SIG-M5 treated with dmso at 0.1 percent for 504 hours (cell line): ENCODE data around the gene COG7.

Experiments used
- DNase-seq: peaks from one replicate; lab custom pipeline; 2025; ENCODE audit not compliant: unreplicated experiment; lab: John Stamatoyannopoulos, UW

The COG7 gene

DNA sequence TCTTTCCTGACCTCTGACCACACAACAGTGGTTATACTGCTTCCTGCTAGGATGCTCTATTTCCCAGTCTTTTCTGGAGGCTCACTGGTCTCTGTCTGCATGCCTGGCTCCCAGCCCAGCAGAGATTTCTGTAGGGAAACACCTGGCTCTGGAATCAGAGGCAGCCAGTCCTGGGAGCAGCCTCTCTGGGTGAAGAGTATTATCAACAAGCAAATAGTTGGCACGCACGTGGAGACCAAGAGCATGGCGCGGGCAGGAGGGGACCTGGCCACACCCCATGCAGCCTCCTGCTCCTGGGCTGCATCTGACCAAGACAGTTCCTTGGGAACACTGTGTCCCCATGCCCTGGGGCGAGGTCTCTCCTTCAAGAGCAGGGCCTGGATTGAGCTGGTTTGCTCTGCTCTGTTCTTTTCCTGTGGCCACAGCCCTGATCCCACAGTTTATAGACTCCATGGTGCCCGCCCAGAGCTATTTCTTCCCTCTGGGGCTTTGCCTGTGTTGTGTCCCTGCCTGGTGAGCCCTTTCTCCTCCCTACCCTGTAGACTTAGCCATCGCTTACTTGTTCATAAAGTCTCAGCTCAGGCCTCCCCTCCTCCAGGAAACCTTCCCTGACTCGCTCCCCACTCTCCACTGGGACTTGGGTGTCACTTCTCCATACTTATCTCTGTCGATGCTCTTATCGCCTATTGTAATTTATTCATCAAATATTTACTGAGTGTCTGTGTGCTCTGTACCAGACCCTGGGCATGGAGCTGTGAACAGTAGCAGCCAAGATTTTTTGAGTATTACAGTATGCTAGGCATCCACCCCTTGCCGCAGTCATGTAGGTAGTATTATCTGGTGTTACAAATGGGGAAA, 90.3 kb downstream of the COG7 start:
- no peak for DNase-seq

DNA sequence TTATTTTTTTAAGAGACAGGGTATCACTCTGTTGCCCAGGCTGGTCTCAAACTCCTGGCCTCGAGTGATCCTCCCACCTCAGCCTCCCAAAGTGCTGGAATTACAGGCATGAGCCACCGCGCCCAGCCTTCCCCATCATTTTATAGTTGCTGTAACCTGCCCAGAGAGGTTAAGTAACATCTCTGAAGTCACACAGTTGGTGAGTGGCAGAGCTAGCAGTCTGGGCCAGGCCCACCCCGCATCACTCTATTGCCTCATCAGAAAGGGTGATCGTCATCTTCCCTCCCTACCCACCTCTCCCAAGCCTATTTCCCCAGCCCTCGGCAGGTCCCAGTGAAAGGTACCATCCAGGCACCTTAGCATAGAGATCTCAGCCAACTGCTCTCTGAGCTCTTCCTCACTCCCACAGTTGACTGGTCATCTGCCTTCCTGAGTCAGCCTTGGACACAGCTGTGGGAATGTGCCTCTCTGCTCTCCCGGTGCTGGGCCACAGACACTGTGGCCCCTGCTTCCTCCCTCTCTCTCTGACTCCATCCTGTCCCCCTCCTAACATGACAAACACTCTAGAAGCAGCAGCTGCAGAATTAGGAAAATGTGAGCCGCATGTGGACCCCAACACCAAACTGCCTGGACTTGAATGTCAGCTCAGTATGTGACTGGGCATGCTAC, 93.8 kb downstream of the COG7 start:
- DNase-seq = no peak

GRCh38 chr16:23357761-23358290, 95.2 kb downstream of the COG7 start:
- DNase-seq = no peak

- no peak for DNase-seq
These were observed 96.0 kb downstream of the COG7 start for GRCh38 chr16:23356941-23357340.

GRCh38 chr16:23355106-23355670, 97.8 kb downstream of the COG7 start:
- DNase-seq = no peak

DNA sequence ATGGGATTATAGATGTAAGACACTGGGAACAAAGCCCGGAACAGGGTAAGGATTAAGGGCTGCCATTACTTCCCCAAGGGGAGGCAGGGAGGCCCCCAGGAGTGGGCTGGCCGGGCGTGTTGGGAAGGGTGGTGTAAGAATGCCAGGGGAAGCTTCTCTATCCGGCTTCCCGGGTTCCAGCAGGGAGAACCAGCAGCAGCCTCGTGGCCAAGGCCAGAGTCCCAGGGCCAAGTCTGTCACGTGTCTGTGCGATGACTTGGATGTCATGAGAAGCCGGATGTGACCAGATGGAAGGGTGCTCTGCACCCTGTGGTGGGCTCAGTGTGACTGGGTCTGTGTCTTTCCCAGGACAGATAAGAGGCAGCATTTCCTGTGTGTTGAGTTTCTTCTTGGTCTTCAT, 98.7 kb downstream of the COG7 start:
- no peak for DNase-seq

- DNase-seq = no peak
These were observed 99.5 kb downstream of the COG7 start for GRCh38 chr16:23353440-23353839.

GRCh38 chr16:23351360-23351759, 101.6 kb downstream of the COG7 start:
- DNase-seq = no peak

DNA sequence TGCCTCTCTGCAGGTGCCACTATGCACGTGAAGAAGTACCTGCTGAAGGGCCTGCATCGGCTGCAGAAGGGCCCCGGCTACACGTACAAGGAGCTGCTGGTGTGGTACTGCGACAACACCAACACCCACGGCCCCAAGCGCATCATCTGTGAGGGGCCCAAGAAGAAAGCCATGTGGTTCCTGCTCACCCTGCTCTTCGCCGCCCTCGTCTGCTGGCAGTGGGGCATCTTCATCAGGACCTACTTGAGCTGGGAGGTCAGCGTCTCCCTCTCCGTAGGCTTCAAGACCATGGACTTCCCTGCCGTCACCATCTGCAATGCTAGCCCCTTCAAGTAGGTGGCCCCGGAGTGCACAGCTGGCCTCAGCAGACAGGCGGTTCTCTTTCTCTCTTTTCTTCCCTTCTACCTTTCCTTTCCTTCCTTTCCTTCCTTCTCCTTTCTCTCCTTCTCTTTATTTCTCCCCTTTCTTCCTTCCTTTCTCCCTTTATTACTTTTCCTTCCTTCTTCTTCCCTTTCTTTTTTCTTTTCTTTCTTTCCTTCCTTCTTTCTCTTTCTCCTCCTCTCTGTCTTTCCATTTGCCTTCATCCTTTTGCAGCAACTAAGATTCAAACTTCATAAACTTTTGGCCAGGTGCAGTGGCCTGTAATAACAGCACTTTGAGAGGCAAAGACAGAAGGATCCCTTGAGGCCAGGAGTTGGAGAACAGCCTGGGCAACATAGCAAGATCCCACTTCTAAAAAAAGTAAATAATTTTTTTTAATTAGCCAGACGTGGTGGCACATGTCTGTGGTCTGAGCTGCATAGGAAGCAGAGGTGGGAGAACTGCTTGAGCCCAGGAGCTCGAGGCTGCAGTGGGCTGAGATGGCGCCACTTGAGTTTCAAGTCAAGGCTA, 104.2 kb downstream of the COG7 start:
- DNase-seq = no peak

GRCh38 chr16:23345237-23345636, 107.8 kb downstream of the COG7 start:
- DNase-seq = no peak

GRCh38 chr16:23343643-23344612, 109.1 kb downstream of the COG7 start:
- no peak for DNase-seq

- no peak for DNase-seq
These were observed 110.8 kb downstream of the COG7 start for GRCh38 chr16:23342083-23342640.

GRCh38 chr16:23339787-23340186, 113.2 kb downstream of the COG7 start:
- DNase-seq = no peak
